22Rv1 (cell line): ENCODE data around the gene PBX3.

Source experiments
- H3K27ac ChIP-seq: fragments of 450-650 bp; 2 replicates; pipeline ENCODE4 v1.5.1; 2017
- ZFX ChIP-seq: fragments of 450-650 bp; IDR thresholded peaks from 2 replicates; pipeline ENCODE4 v1.6.1; 2017; ENCODE audit warnings: antibody characterized with exemption, borderline replicate concordance
- TF ChIP-seq, protein P1 (sequence below): fragments of 450-650 bp; IDR thresholded peaks from 2 replicates; pipeline ENCODE4 v1.5.1; 2017; ENCODE audit warnings: mild to moderate bottlenecking

PBX3 gene

DNA sequence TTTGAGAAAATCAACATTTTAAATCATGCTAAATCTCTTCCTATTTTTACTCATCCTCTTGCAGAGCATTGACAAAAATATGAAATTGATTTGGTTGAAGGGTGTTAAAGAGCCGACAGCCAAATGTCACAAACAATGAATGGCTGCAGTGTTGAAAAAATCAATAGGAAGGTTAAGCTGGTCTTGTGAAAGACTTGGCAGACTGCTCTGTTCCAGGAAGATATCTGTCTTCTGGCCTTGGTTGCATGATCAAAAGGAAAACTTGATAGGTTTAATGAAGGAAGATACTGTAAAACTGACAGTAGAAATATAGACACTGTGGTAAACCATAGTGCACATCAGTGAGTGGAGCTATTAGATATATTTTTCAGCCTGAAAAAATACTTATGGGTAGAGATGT lies 103.6 kb downstream of the PBX3 start:
- TF ChIP-seq, protein P1, sequence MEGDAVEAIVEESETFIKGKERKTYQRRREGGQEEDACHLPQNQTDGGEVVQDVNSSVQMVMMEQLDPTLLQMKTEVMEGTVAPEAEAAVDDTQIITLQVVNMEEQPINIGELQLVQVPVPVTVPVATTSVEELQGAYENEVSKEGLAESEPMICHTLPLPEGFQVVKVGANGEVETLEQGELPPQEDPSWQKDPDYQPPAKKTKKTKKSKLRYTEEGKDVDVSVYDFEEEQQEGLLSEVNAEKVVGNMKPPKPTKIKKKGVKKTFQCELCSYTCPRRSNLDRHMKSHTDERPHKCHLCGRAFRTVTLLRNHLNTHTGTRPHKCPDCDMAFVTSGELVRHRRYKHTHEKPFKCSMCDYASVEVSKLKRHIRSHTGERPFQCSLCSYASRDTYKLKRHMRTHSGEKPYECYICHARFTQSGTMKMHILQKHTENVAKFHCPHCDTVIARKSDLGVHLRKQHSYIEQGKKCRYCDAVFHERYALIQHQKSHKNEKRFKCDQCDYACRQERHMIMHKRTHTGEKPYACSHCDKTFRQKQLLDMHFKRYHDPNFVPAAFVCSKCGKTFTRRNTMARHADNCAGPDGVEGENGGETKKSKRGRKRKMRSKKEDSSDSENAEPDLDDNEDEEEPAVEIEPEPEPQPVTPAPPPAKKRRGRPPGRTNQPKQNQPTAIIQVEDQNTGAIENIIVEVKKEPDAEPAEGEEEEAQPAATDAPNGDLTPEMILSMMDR, result no peak
- TF ChIP-seq ZFX, result no peak
- no peak overlapping the region for H3K27ac ChIP-seq

DNA sequence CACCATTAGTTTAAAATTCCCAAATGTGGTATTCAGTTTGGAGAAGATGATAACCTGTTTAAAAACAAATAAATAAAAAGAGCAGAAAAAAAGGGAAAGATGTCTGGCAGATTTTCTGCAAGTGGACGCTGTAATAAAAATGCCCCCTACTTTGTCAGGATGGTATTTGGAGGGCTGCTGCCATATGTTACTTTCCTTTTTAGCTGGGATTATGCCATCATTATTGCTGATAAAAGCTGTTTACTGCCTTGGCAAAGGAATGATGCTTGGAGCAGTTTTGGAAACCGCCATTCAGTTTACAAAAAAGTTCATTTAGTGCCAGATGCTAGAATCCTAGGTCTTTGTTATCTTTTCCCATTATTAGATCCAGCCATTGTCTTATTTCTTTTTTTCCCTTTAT lies 104.8 kb downstream of the PBX3 start:
- TF ChIP-seq, protein P1, result no peak
- no peak for TF ChIP-seq ZFX

DNA sequence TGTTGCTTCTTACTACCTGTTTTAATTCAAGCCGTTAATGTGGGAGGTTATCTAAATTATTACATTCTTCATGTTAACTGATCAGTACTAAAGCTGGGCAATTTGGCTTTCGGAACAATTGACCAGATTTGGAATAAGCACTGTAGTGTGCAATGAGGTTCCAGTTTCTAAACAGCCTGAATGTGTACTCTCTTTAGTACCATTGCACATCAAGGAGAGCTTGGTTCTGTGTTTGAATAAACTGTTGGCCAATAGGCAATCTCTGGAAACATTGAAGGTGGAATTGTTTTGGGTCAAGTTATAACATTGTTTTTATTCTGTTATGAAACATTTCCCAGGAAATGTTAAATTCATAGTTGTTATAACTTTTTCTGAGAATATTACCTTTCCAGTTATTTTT lies 105.2 kb downstream of the PBX3 start:
- no peak for TF ChIP-seq ZFX
- TF ChIP-seq, protein P1, result no peak
- no peak overlapping the region for H3K27ac ChIP-seq

More for the DNA sequence above, 104.8 kb downstream of the PBX3 start:
- H3K27ac ChIP-seq, result no peak overlapping the region

DNA sequence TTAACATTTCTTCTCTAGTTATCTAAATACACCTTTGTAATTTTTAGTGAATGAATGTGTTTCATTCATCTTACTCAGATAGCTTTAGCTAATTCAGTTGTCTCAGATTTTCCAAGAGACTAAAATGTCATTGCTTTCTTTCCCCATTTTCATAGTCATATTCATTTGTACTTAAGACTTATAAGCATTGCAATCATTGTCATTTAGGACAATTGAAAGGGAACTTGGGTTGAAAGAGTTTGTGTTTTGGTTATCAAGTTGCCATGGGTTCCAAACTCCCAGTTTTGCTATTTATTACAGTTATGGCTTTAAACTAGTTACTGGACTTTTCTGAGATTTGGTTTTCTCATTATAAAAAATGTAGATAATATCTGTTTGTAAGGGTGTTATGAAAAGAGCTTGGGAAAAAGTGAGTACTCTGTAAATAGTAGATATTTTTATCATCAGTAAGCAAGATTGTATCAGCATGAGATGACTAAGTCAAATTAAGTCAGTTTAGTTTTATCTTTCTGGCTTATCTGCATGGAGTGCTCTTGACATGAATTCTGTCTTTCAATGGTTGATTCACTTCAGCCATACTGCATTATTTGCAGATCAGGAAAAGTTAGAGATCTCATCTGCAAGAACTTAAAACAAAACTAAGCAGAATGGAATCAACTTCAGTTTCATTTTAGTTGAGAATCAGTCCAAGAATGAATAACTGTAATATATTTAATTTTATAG lies 107.5 kb downstream of the PBX3 start:
- no peak overlapping the region for H3K27ac ChIP-seq
- TF ChIP-seq, protein P1, result no peak
- no peak for TF ChIP-seq ZFX

DNA sequence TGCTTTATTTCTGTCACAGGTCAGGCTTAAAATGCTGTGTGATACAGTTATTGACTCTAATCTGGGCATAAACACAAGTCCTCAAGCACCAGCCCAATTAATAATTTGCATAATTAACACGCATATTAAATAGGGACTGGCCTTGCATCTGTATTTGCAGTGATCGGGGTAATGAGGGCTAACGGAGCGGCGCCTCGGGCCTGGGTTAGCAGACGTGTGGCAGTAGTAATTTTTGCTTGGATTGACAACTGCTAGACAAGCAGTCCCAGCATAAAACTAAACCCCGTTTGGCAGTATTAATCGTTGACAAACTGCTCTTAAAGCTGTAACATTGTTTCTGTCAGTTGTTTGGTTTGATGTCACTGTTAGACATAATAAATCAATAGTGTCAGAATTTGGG lies 109.2 kb downstream of the PBX3 start:
- no peak overlapping the region for H3K27ac ChIP-seq
- TF ChIP-seq ZFX, result no peak
- TF ChIP-seq, protein P1, result no peak

DNA sequence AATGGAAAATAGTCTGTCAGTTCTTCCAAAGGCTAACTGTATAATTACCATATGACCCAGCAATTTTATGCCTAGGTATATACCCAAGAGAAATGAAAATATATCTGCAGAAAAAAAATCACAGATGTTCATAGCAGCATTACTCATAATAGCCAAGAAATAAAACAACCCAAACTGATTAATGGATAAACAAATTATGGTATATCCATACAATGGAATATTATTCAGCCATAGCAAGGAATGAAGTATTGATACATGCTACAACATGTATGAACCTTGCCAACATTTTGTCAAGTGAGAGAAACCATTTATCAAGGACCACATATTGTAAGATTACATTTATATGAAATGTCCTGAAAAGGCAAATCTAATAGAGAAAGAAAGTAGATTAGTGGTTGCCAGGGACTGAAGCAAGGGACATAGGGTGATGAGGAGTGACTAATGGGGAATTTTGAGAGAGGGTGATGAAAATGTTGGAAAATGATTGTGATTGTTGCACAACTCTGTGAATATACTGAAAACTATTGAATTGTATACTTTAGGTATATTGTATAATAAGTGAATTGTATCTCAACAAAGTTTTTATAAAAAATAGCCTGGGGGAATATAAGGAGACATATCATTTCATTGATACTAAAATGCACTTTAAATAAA lies 114.4 kb downstream of the PBX3 start:
- H3K27ac ChIP-seq, result no peak overlapping the region
- no peak for TF ChIP-seq ZFX
- TF ChIP-seq, protein P1, result no peak

DNA sequence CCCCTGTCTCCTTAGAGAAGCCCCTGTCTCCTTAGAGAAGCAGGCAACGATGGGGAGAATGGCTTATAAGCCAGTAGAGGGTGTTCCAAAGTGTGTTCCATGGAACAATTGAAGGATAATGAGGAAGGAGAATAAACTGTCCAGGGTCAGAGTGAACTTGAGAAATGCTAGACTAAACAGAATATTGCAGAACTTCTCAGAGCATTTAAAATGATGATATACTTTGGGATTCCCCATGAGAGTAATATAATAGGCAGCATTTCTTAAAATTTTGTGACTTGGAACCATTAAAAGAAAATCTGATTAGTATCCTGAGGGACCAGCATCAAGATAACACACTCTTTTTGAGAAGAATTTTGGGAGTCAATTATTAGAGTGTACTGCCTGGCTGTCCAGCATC lies 116.8 kb downstream of the PBX3 start:
- no peak overlapping the region for H3K27ac ChIP-seq
- TF ChIP-seq, protein P1, result no peak
- TF ChIP-seq ZFX, result no peak
